Gastroesophageal sphincter (tissue), 3 donors: ENCODE results near the gene TMEM258.

Experiments used
- CTCF ChIP-seq, 4 experiments: fragments of 200-600 bp in 2 of 4; fragments of 450-650 bp in 2 of 4; sonication (generic) in 1 of 4; IDR thresholded peaks; one replicate each; pipeline ENCODE4 v1.5.1; 2017 to 2019; ENCODE audit warnings: antibody characterized with exemption in 4 of 4, mild to moderate bottlenecking in 2 of 4, moderate library complexity in 2 of 4
- EP300 ChIP-seq: sonication (generic); formaldehyde crosslinking; IDR thresholded peaks from one replicate; pipeline ENCODE4 v1.6.1; 2017; ENCODE audit warnings: antibody characterized with exemption, mild to moderate bottlenecking
- POLR2A ChIP-seq, 2 donors: fragments of 450-650 bp; IDR thresholded peaks; one replicate each; pipeline ENCODE4 v1.6.1; 2017; ENCODE audit warnings: antibody characterized with exemption in 2 of 2, mild to moderate bottlenecking in 2 of 2, moderate library complexity in 1 of 2
- POLR2AphosphoS5 ChIP-seq: sonication (generic); formaldehyde crosslinking; IDR thresholded peaks from one replicate; pipeline ENCODE4 v1.6.1; 2017; ENCODE audit warnings: antibody characterized with exemption

- TF ChIP-seq POLR2A (IDR thresholded peaks at IDR 0.05) (no peak), CTCF (IDR thresholded peaks at IDR 0.05) (no peak), POLR2AphosphoS5 (no peak), EP300 (no peak)
These were observed 12.5 kb downstream of the TMEM258 start for GRCh38 chr11:61779666-61780525.
